ENCODE data around the gene SNHG17. TPM values are rescaled to one million over a fixed set of nuclear protein-coding genes. Genes with fewer than 3 reads are reported as not detected.
"Not testable (repeated sequence)": the region's sequence is repeated elsewhere in the genome, so short reads cannot be mapped to it uniquely, and the experiment has no call there.

The SNHG17 gene
- total RNA-seq, 2 experiments from 2014 or later, result 40.7 to 40.8 TPM

DNA sequence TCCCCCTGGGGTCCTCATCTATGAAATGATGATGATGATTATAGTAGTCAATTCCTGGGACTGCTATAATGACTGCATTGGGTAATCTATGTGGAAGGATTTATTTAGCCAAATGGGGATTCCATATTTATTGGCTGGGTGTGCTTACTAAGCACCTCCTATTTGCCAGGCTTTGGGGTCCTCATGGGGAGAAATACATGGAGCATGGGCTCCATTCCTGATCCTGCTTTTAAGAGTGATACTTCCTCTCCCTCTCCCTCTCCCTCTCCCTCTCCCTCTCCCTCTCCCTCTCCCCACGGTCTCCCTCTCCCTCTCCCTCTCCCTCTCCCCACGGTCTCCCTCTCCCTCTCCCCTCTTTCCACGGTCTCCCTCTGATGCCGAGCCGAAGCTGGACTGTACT, 57.3 kb downstream of the SNHG17 start:
- H3K36me3 Mint-ChIP-seq (ENCODE audit: low read depth); H3K27me3 Mint-ChIP-seq; DNase-seq; POLR2A ChIA-PET; H3K27ac Mint-ChIP-seq; H3K9me3 Mint-ChIP-seq; H3K4me3 Mint-ChIP-seq; H3K4me1 Mint-ChIP-seq; CTCF ChIA-PET: not testable (repeated sequence)

DNA sequence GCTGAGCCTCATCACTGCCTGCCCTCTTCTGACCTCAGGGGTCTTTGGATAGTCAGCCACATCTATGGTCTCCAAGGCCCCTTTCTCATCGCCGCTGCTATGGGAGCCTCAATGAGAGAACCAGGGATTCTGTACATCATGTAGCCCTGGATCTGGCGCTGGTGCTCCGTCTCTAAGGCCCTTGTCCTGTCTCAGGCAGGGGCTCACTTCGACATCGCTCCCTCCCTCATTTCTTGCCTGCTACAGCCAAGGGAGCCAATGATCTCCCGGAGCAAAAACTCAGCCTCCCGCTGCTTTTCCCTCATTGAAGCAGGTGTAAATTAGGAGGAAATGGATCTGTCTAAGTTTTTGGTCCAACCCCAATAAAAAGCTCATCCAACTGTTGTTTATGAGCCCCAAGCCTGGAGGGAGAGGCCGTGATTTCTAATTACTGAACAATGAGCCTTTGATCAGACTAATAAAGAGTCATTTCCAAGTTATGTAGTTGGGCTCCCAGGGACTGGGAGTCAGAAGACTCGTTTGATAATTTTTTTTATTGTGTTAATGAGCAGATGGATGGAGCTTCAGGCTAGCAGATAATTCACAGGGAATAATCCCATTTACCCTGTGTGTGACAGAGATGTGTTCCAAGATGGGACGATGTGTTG, 58.0 kb downstream of the SNHG17 start:
- Mint-ChIP-seq H3K36me3 (ENCODE audit: low read depth) (no peaks in the 10 kb centered on the region), H3K4me3 (no peak overlapping the region), H3K27me3 (peaks cover 4% of the 10 kb centered on the region), H3K9me3 (no peaks in the 10 kb centered on the region), H3K27ac (no peak overlapping the region), H3K4me1 (no peaks in the 10 kb centered on the region)
- ChIA-PET POLR2A (no interaction called here), CTCF (no interaction called here)
- DNase-seq, result no peak

DNA sequence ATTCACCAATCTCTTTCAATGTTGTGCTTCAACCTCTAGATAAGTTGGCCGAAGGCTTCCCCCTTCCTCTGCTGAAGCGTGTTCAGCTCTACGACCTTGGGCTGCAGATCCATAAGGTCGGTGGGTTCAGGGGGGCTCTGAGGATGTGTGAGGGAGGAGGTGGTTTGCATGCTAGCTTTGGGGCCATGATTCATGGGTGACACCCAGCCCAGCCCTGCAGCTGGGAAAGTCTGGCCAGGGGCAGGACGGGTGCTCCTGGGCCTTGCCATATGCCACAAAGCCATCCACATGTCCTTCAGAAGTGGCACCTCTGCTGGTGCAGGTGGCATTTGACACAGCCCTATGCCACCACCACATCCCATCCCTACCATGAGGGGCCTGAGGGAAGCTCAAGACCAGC, 61.2 kb downstream of the SNHG17 start:
- ChIA-PET POLR2A (interaction anchor here (0.6 kb wide), 1 partner anchor 387 kb away, joined by 3 read pairs; no protein-coding TSS in a partner anchor), CTCF (interaction anchor here (0.6 to 1.2 kb wide), 2 partner anchors 35 to 167 kb away, joined by 4 read pairs; no protein-coding TSS in a partner anchor)
- no peaks in the 10 kb centered on the region for H3K4me1 Mint-ChIP-seq

GRCh38 chr20:38373231-38373867, 61.8 kb downstream of the SNHG17 start:
- Mint-ChIP-seq H3K27ac (no peak overlapping the region), H3K4me1 (no peaks in the 10 kb centered on the region), H3K27me3 (peaks cover 9% of the 10 kb centered on the region), H3K9me3 (no peaks in the 10 kb centered on the region), H3K4me3 (no peak overlapping the region), H3K36me3 (ENCODE audit: low read depth) (no peaks in the 10 kb centered on the region)
- POLR2A ChIA-PET, result interaction anchor here (0.6 kb wide), 2 partner anchors 55 to 387 kb away, joined by 3 read pairs; no protein-coding TSS in a partner anchor
- CTCF ChIA-PET, result interaction anchor here (1.5 kb wide), 1 partner anchor 16 kb away, joined by 4 read pairs; no protein-coding TSS in a partner anchor
- no peak for DNase-seq

More for the DNA sequence above, 61.2 kb downstream of the SNHG17 start:
- Mint-ChIP-seq H3K27me3 (peaks cover 9% of the 10 kb centered on the region), H3K36me3 (ENCODE audit: low read depth) (no peaks in the 10 kb centered on the region), H3K27ac (no peak overlapping the region), H3K4me3 (no peak overlapping the region), H3K9me3 (no peaks in the 10 kb centered on the region)
- DNase-seq, result no peak

DNA sequence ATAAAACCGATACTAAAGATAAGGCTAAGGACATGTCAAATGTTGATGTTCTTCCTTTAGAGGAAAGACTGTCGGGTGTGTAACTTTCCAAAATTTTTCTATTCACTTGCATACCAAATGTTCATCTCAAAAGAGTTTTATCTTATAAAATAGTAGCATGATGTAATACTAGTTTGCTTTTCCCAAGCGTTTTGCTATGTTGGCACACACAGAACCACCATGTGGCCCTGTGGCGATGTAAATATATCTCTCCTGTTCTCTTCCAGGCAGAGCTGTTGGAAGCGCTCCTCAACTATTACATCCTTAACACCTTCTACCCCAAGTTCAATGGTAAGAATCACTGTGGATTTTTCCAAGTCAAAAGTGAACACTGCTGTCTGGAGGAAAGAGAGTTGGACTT, 62.3 kb downstream of the SNHG17 start:
- Mint-ChIP-seq H3K9me3 (no peaks in the 10 kb centered on the region), H3K4me3 (no peak overlapping the region), H3K27me3 (peaks cover 9% of the 10 kb centered on the region), H3K36me3 (ENCODE audit: low read depth) (no peaks in the 10 kb centered on the region), H3K27ac (no peak overlapping the region), H3K4me1 (no peaks in the 10 kb centered on the region)
- CTCF ChIA-PET, result interaction anchor here (1.5 kb wide), 2 partner anchors 9 to 16 kb away, joined by 3 to 4 read pairs; no protein-coding TSS in a partner anchor
- DNase-seq, result no peak
- POLR2A ChIA-PET, result interaction anchor here (0.6 kb wide), 1 partner anchor 55 kb away, joined by 3 read pairs; no protein-coding TSS in a partner anchor

Other genes starting within 250 kb of the SNHG17 start
- gene KIAA1755, start 174.6 kb downstream of the SNHG17 start, total RNA-seq, result not detected
- not detected for gene BPI, start 131.2 kb downstream of the SNHG17 start, total RNA-seq
- gene LBP, start 88.8 kb downstream of the SNHG17 start, total RNA-seq, result not detected
- gene RALGAPB, start 37.5 kb upstream of the SNHG17 start, total RNA-seq, result 10 to 100 TPM; 31.1 to 36.7 TPM
- not detected for gene ADIG, start 145.9 kb upstream of the SNHG17 start, total RNA-seq
- gene ARHGAP40, start 166.5 kb upstream of the SNHG17 start, total RNA-seq, result not detected

Measured in activated CD4-positive, alpha-beta T cell treated with anti-CD3 and anti-CD28 coated beads, Interleukin-2, amount 10 ng/mL, durations not matched to agents 7 days and 5 days (primary cell).